ENCODE measurements around the gene AASDHPPT. TPM values are rescaled to one million over a fixed set of nuclear protein-coding genes. Genes with fewer than 3 reads are reported as not detected.

Gene AASDHPPT
- total RNA-seq, 2 donors from 2014 or later, result 36.8 to 37.5 TPM

GRCh38 chr11:106061954-106062949, 15.2 kb upstream of the AASDHPPT start:
- ATAC-seq (peak in 1 of 2 donors; percentile 33), DNase-seq (ENCODE audit: low spot score) (no peak)
- Mint-ChIP-seq H3K4me1 (ENCODE audit: low read depth in 2 of 2) (peaks cover 14 to 19% of the 10 kb centered on the region in 2 donors), H3K4me3 (peak overlapping the region; percentile 20), H3K27ac (peak overlapping the region; percentile 0 to 2), H3K9me3 (no peaks in the 10 kb centered on the region), H3K27me3 (no peaks in the 10 kb centered on the region), H3K36me3 (no peaks in the 10 kb centered on the region)

- no peak for DNase-seq (ENCODE audit: low spot score)
- Mint-ChIP-seq H3K9me3 (no peaks in the 10 kb centered on the region), H3K36me3 (no peaks in the 10 kb centered on the region), H3K27ac (no peak overlapping the region), H3K4me1 (ENCODE audit: low read depth in 2 of 2) (peaks cover 14 to 19% of the 10 kb centered on the region in 2 donors), H3K4me3 (no peak overlapping the region), H3K27me3 (no peaks in the 10 kb centered on the region)
- ATAC-seq, result no peak
Observed at GRCh38 chr11:106063009-106063408, 14.5 kb upstream of the AASDHPPT start.

- Mint-ChIP-seq H3K27ac (no peak overlapping the region), H3K9me3 (no peaks in the 10 kb centered on the region), H3K4me3 (no peak overlapping the region), H3K27me3 (no peaks in the 10 kb centered on the region), H3K4me1 (ENCODE audit: low read depth in 2 of 2) (peaks cover 6 to 9% of the 10 kb centered on the region in 2 donors), H3K36me3 (no peaks in the 10 kb centered on the region)
- ATAC-seq (no peak), DNase-seq (ENCODE audit: low spot score) (no peak)
Observed at GRCh38 chr11:106070606-106071005, 6.9 kb upstream of the AASDHPPT start.

- Mint-ChIP-seq H3K36me3 (no peaks in the 10 kb centered on the region), H3K27me3 (no peaks in the 10 kb centered on the region)
- ATAC-seq, result no peak
Observed at GRCh38 chr11:106072804-106073203, 4.7 kb upstream of the AASDHPPT start.

GRCh38 chr11:106076171-106076918, 1.1 kb upstream of the AASDHPPT start:
- Mint-ChIP-seq H3K36me3 (peaks cover 10% of the 10 kb centered on the region), H3K9me3 (no peaks in the 10 kb centered on the region), H3K4me1 (ENCODE audit: low read depth in 2 of 2) (peaks cover 21 to 43% of the 10 kb centered on the region in 2 donors), H3K27ac (peak overlapping the region; percentile 87 to 97), H3K27me3 (no peaks in the 10 kb centered on the region), H3K4me3 (peak overlapping the region; percentile 93)
- no peak for DNase-seq (ENCODE audit: low spot score)
- no peak for ATAC-seq

More at GRCh38 chr11:106072804-106073203, 4.7 kb upstream of the AASDHPPT start:
- no peaks in the 10 kb centered on the region for H3K9me3 Mint-ChIP-seq
- no peak overlapping the region for H3K27ac Mint-ChIP-seq
- peaks cover 17 to 20% of the 10 kb centered on the region in 2 donors for H3K4me1 Mint-ChIP-seq (ENCODE audit: low read depth in 2 of 2)
- H3K4me3 Mint-ChIP-seq, result no peak overlapping the region
- no peak for DNase-seq (ENCODE audit: low spot score)

GRCh38 chr11:106076919-106077608, 398 bp upstream of the AASDHPPT start, which contains the start of gene KBTBD3:
Gene KBTBD3, minus strand, starts transcription at chr11:106077347. Its CDS starts 18,250 bp downstream, at chr11:106059097.
- Mint-ChIP-seq H3K9me3 (no peaks in the 10 kb centered on the region), H3K27ac (peak within 1 kb of the TSS; percentile 87 to 97), H3K27me3 (no peaks in the 10 kb centered on the region), H3K4me1 (ENCODE audit: low read depth in 2 of 2) (peaks cover 23 to 50% of the 10 kb centered on the region in 2 donors), H3K4me3 (peak within 1 kb of the TSS; percentile 93), H3K36me3 (peaks cover 13% of the 10 kb centered on the region)
- ATAC-seq (peak; percentile 98), DNase-seq (ENCODE audit: low spot score) (peak; percentile 98)

GRCh38 chr11:106082096-106082495, 4.6 kb downstream of the AASDHPPT start:
- peaks cover 15% of the 10 kb centered on the region for H3K36me3 Mint-ChIP-seq
- H3K27ac Mint-ChIP-seq, result no peak overlapping the region
- H3K9me3 Mint-ChIP-seq, result no peaks in the 10 kb centered on the region
- DNase-seq (ENCODE audit: low spot score), result no peak
- no peak overlapping the region for H3K4me3 Mint-ChIP-seq
- H3K27me3 Mint-ChIP-seq, result no peaks in the 10 kb centered on the region
- no peak for ATAC-seq
- H3K4me1 Mint-ChIP-seq (ENCODE audit: low read depth in 2 of 2), result peaks cover 19 to 50% of the 10 kb centered on the region in 2 donors

GRCh38 chr11:106086135-106086534, 8.7 kb downstream of the AASDHPPT start:
- DNase-seq (ENCODE audit: low spot score) (no peak), ATAC-seq (no peak)
- Mint-ChIP-seq H3K9me3 (no peaks in the 10 kb centered on the region), H3K4me1 (ENCODE audit: low read depth in 2 of 2) (peaks cover 19 to 44% of the 10 kb centered on the region in 2 donors), H3K27me3 (no peaks in the 10 kb centered on the region), H3K36me3 (peaks cover 8% of the 10 kb centered on the region), H3K4me3 (no peak overlapping the region), H3K27ac (no peak overlapping the region)

GRCh38 chr11:106086850-106087249, 9.4 kb downstream of the AASDHPPT start:
- H3K27ac Mint-ChIP-seq, result no peak overlapping the region
- no peaks in the 10 kb centered on the region for H3K9me3 Mint-ChIP-seq
- H3K27me3 Mint-ChIP-seq, result no peaks in the 10 kb centered on the region
- peaks cover 21 to 43% of the 10 kb centered on the region in 2 donors for H3K4me1 Mint-ChIP-seq (ENCODE audit: low read depth in 2 of 2)
- DNase-seq (ENCODE audit: low spot score) (no peak), ATAC-seq (no peak)
- no peak overlapping the region for H3K4me3 Mint-ChIP-seq
- H3K36me3 Mint-ChIP-seq, result peaks cover 4% of the 10 kb centered on the region

GRCh38 chr11:106087815-106088435, 10.5 kb downstream of the AASDHPPT start:
- Mint-ChIP-seq H3K27me3 (no peaks in the 10 kb centered on the region), H3K27ac (no peak overlapping the region), H3K4me3 (no peak overlapping the region), H3K4me1 (ENCODE audit: low read depth in 2 of 2) (peaks cover 17 to 40% of the 10 kb centered on the region in 2 donors), H3K36me3 (peaks cover 4% of the 10 kb centered on the region), H3K9me3 (no peaks in the 10 kb centered on the region)
- DNase-seq (ENCODE audit: low spot score) (no peak), ATAC-seq (no peak)

GRCh38 chr11:106088896-106089295, 11.4 kb downstream of the AASDHPPT start:
- H3K27ac Mint-ChIP-seq, result no peak overlapping the region
- H3K9me3 Mint-ChIP-seq, result no peaks in the 10 kb centered on the region
- H3K4me1 Mint-ChIP-seq (ENCODE audit: low read depth in 2 of 2), result peaks cover 17 to 40% of the 10 kb centered on the region in 2 donors
- peaks cover 5% of the 10 kb centered on the region for H3K36me3 Mint-ChIP-seq
- ATAC-seq (no peak), DNase-seq (ENCODE audit: low spot score) (no peak)
- H3K4me3 Mint-ChIP-seq, result no peak overlapping the region
- H3K27me3 Mint-ChIP-seq, result no peaks in the 10 kb centered on the region

- Mint-ChIP-seq H3K27ac (peak overlapping the region in 1 of 2 donors; percentile 64), H3K36me3 (peaks cover 5% of the 10 kb centered on the region), H3K9me3 (no peaks in the 10 kb centered on the region), H3K27me3 (no peaks in the 10 kb centered on the region), H3K4me3 (peak overlapping the region; percentile 1), H3K4me1 (ENCODE audit: low read depth in 2 of 2) (peaks cover 12 to 33% of the 10 kb centered on the region in 2 donors)
- ATAC-seq (peak in 1 of 2 donors; percentile 87), DNase-seq (ENCODE audit: low spot score) (no peak)
Observed at GRCh38 chr11:106091480-106092123, 14.1 kb downstream of the AASDHPPT start.
